Measurements from ENCODE around the gene AGBL4.
A peak's percentile ranks its signal among the peaks of the same experiment; 100 is the strongest.

AGBL4 gene

DNA sequence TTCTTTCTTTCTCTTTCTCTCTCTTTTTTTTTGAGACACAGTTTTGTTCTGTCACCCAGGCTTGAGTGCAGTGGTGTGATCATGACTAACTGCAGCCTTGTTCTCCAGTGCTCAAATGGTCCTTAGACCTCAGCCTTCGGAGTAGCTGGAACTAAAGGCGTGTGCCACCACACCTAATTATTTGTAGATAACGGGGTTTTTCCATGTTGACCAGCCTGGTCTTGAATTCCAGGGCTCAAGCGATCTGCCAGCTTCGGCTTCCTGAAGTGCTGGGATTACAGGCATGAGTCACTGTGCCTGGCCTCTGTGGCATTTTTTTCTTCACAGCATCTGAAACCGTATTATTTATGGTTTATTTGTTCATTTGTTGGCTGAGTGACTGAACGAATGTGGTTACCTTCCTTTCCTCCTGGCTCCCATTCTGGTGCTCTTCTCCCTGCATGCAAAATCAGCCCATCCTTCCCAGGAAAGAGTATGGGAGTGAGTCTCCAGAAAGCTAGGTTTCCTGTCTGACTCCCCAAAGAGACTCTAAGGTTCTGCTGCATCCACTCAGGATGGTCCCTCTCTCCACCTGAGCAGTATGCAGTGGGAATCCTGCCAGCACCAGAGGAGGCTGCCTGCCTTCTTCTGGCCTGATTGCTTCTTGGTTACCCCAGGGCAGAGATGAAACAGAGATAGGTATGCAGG is 1092.1 kb downstream of the AGBL4 start:
- peaks cover 0 to 16% (median 7%) of the 10 kb centered on the region in 11 experiments; a peak in 9 of 22 replicates for H3K9me3 ChIP-seq (replicated peaks in 1 of 11)
- H3K27ac ChIP-seq, result no peak overlapping the region
- peaks cover 0 to 11% (median 8%) of the 10 kb centered on the region in 10 experiments; a peak in 15 of 20 replicates for H3K4me1 ChIP-seq
- no peak overlapping the region for H3K4me2 ChIP-seq
- no peak overlapping the region for H3K9ac ChIP-seq
- H3K4me3 ChIP-seq, result no peak overlapping the region
- TF ChIP-seq Cebpa-rat (IDR thresholded peaks at IDR 0.05), result no peak
- H3K36me3 ChIP-seq, result no peaks in the 10 kb centered on the region
- no peaks in the 10 kb centered on the region for H4K20me1 ChIP-seq
- H3K27me3 ChIP-seq, result no peaks in the 10 kb centered on the region

DNA sequence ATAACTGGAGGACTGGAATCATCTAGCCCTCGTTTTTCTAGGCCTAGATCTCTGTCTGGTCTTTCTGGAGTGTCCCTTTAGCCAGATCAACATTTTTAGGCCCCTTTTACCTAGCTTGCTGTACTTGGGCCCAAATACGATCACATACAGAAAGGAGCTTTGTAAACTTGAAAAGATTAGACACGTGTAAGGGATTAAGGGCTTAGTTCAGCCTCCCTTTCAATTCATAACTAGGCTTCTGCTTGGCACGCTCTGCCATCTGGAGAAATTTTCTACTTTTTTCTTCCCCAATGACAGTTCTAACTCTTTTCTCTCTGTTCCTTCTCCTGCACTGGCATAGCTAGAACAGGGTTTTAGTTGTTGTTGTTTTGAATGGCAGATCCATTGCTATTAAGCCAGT is 1093.7 kb downstream of the AGBL4 start:
- peaks cover 0 to 11% (median 8%) of the 10 kb centered on the region in 10 experiments; a peak in 15 of 20 replicates for H3K4me1 ChIP-seq
- H3K36me3 ChIP-seq, result no peaks in the 10 kb centered on the region
- peaks cover 0 to 17% (median 7%) of the 10 kb centered on the region in 11 experiments; a peak in 9 of 22 replicates for H3K9me3 ChIP-seq (replicated peaks in 1 of 11)
- 0 out of 22 replicates have a peak overlapping the region, but pooled peaks of 1 of the 11 experiments have one; percentile 35 for H3K4me2 ChIP-seq
- no peak overlapping the region for H3K27ac ChIP-seq
- H3K4me3 ChIP-seq, result no peak overlapping the region
- no peak for TF ChIP-seq Cebpa-rat (IDR thresholded peaks at IDR 0.05)
- no peaks in the 10 kb centered on the region for H3K27me3 ChIP-seq
- no peaks in the 10 kb centered on the region for H4K20me1 ChIP-seq
- no peak overlapping the region for H3K9ac ChIP-seq

DNA sequence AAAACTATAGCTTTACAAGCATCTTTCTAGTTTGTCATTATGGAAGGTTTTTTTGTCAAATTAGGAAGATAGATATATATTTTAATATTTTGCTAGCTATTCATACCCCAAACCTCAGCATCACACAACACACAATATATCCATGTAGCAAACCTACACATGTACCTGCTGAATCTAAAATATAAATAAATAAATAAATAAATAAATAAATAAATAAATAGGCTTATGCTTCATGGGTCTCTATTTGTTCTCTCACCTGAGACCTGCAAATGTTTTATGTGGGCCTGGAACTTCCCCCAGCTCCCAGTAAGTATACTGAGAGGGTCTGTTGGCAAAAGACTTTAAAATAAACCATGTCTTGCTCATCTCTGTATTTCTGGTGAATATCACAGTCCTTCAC is 1099.7 kb downstream of the AGBL4 start:
- no peaks in the 10 kb centered on the region for H4K20me1 ChIP-seq
- no peak for TF ChIP-seq Cebpa-rat (IDR thresholded peaks at IDR 0.05)
- peaks cover 0 to 20% (median 13%) of the 10 kb centered on the region in 10 experiments; a peak in 17 of 20 replicates for H3K4me1 ChIP-seq
- peak overlapping the region in 6 of 11 experiments; percentile 25 to 64 (median 50); a peak in 9 of 22 replicates for H3K4me2 ChIP-seq
- H3K27ac ChIP-seq, result no peak overlapping the region
- H3K9ac ChIP-seq, result no peak overlapping the region
- H3K36me3 ChIP-seq, result no peaks in the 10 kb centered on the region
- no peaks in the 10 kb centered on the region for H3K27me3 ChIP-seq
- peaks cover 0 to 17% (median 7%) of the 10 kb centered on the region in 11 experiments; a peak in 9 of 22 replicates for H3K9me3 ChIP-seq (replicated peaks in 1 of 11)
- H3K4me3 ChIP-seq, result no peak overlapping the region

DNA sequence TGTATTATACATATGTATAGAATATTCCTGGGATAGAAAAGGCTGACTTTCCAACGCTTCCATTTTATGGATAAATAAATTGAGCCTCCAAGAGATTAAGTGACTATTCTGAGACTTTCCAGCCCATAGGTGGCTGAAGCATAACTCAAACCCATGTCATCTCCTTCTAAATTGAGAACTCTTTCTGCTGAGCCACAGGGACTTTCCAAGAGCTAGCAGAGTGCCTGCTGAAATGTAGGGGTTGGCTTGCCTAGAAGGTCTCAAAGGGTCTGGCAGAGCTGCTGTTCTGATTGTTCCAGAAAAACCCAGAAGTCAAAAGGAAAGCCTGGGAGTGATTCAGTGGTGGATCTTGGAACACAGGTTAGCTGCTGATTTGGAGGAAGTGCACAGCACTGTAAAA is 1100.6 kb downstream of the AGBL4 start:
- Histone ChIP-seq H3K4me2 (peak overlapping the region in 5 of 11 experiments; percentile 44 to 64 (median 54); a peak in 7 of 22 replicates), H3K4me1 (peaks cover 0 to 17% (median 11%) of the 10 kb centered on the region in 10 experiments; a peak in 14 of 20 replicates), H4K20me1 (no peaks in the 10 kb centered on the region), H3K9me3 (replicated peaks in 1 of 11) (peaks cover 0 to 16% (median 7%) of the 10 kb centered on the region in 11 experiments; a peak in 9 of 22 replicates), H3K27me3 (no peaks in the 10 kb centered on the region), H3K36me3 (no peaks in the 10 kb centered on the region), H3K27ac (no peak overlapping the region), H3K4me3 (no peak overlapping the region), H3K9ac (no peak overlapping the region)
- TF ChIP-seq Cebpa-rat (IDR thresholded peaks at IDR 0.05), result no peak

DNA sequence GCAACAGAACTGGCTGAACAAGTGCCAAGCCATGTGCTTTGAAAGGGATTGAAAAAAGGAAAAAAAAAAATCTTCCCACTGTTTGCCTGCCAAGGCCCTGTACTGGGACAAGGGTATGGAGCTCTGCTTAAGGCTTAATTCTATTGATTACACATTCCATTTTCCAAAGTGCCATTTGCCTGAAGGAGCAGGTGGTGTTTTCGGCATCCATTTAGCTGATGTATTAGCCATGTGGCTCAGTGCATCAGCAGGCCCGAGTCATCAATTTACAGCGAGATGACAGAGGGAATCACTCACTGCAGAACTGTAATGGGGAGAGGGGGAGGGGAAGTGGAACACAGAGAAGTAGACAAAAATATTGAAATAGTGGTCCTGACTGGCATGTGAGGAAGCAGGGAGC is 1102.9 kb downstream of the AGBL4 start:
- no peak overlapping the region for H3K27ac ChIP-seq
- no peaks in the 10 kb centered on the region for H3K27me3 ChIP-seq
- no peaks in the 10 kb centered on the region for H3K36me3 ChIP-seq
- no peak overlapping the region for H3K4me2 ChIP-seq
- H4K20me1 ChIP-seq, result no peaks in the 10 kb centered on the region
- H3K4me3 ChIP-seq, result no peak overlapping the region
- TF ChIP-seq Cebpa-rat (IDR thresholded peaks at IDR 0.05), result no peak
- H3K4me1 ChIP-seq, result peaks cover 7 to 39% (median 29%) of the 10 kb centered on the region in 10 experiments
- H3K9me3 ChIP-seq (replicated peaks in 1 of 11), result no peaks in the 10 kb centered on the region
- no peak overlapping the region for H3K9ac ChIP-seq

DNA sequence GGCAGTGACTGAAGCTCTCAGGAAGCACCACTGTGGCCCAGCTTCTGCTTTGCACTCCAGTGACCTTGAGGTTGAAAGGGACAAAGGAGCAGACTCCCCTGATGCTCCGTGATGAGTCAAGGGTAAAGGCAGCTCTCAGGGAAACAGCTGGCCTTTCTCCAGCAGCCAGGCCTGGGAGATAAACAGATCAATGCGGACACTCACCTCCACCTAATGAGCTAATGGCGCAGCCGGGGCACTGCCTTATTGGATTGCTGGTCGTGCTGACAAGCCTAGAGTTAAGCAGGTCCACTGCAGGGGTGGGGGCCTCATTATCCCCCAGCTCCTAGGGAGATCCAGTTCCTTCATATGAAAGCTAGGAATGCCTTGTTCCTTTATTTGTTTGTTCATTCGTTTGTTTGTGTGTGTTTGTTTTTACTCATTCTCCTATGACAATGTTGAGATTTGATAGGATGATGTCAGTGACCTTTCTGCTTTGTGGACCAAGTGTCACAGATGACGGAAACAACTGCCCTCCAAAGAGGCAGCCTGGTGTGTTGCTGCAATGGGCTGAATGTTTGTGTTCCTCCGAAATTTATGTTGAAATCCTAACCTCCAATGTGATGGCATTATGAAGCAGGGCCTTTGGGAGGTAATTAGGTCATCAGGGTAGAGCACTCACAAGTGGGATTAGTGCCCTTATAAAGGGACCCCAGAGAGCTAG is 1105.7 kb downstream of the AGBL4 start:
- no peaks in the 10 kb centered on the region for H3K36me3 ChIP-seq
- H3K4me2 ChIP-seq, result peak overlapping the region in 6 of 11 experiments; percentile 10 to 30 (median 22); a peak in 7 of 22 replicates
- no peaks in the 10 kb centered on the region for H3K27me3 ChIP-seq
- peaks cover 16 to 30% (median 22%) of the 10 kb centered on the region in 10 experiments for H3K4me1 ChIP-seq
- H3K9me3 ChIP-seq (replicated peaks in 1 of 11), result no peaks in the 10 kb centered on the region
- no peak overlapping the region for H3K4me3 ChIP-seq
- no peak for TF ChIP-seq Cebpa-rat (IDR thresholded peaks at IDR 0.05)
- no peak overlapping the region for H3K9ac ChIP-seq
- no peaks in the 10 kb centered on the region for H4K20me1 ChIP-seq
- no peak overlapping the region for H3K27ac ChIP-seq

DNA sequence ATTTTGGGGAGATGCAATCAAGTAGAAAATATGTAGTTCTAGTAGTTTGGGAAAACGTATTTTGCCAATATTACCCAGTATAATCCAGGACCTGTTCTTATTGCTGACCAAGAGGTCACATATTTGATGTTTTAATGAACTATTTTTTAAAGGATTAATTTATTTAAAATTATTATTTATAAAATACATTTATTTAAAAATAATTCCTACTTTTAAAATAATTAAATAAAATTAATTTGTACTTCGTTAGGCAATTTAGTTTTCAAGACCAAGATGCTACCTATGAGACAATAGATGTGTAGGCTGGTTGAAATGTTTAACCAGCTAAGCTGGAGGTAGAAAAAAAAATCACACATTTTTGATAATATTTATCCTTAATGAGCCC is 1106.7 kb downstream of the AGBL4 start:
- TF ChIP-seq Cebpa-rat (IDR thresholded peaks at IDR 0.05), result no peak
- Histone ChIP-seq H4K20me1 (no peaks in the 10 kb centered on the region), H3K27me3 (no peaks in the 10 kb centered on the region), H3K4me3 (no peak overlapping the region), H3K4me1 (peaks cover 16 to 28% (median 22%) of the 10 kb centered on the region in 10 experiments), H3K9me3 (replicated peaks in 1 of 11) (no peaks in the 10 kb centered on the region), H3K4me2 (peak overlapping the region in 1 of 11 experiments; percentile 43; a peak in 1 of 22 replicates), H3K27ac (no peak overlapping the region), H3K36me3 (no peaks in the 10 kb centered on the region), H3K9ac (no peak overlapping the region)

DNA sequence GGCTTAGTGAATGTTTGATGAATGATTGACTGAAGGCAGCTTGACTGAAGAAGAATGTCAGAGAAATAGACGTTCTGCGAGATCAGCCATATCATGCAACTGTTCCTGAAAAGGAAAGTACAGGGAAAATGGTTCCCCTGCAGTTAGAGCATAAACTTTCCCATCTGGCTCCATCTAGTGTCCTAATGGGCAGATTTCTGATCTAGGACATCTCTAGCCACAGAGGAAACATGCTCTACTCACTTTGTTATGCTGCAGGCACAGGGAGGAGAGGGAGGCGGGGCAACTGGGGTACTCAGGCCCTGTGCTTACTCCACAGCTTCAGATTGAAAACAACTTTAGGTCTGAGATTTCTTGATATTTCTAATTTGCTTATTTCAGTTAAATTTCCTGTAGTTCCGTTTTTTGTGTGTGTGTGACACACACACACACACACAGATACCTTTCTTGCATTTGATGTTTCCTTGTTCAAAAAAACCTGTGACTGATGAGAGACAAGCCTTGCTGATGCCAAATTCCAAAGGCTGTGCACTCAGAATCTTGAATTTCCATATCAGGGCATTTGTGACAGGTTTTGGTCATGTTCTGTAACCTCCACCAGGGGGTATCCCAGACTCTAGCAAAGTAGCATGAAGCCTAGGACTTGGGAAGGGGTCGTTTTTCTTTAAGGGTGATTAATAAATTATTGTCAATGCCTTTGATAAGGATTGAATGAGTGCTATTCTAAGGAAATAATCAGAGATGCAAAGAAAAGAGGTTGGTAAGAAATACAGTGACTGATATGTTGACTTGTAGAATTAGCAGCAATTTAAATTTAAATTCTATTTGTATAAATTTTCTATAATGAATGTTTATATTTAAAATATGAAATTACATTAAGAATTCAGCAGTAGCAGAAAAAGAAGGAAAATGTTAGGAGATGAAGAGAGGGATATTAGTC is 1107.4 kb downstream of the AGBL4 start:
- Histone ChIP-seq H4K20me1 (no peaks in the 10 kb centered on the region), H3K27ac (peak overlapping the region in 9 of 11 experiments; percentile 23 to 73 (median 56); a peak in 16 of 22 replicates), H3K9me3 (replicated peaks in 1 of 11) (no peaks in the 10 kb centered on the region), H3K36me3 (no peaks in the 10 kb centered on the region), H3K4me1 (peaks cover 16 to 28% (median 22%) of the 10 kb centered on the region in 10 experiments), H3K4me2 (peak overlapping the region; percentile 19 to 63 (median 50)), H3K27me3 (no peaks in the 10 kb centered on the region), H3K4me3 (no peak overlapping the region), H3K9ac (peak overlapping the region in 8 of 11 experiments; percentile 8 to 53 (median 28); a peak in 8 of 22 replicates)
- no peak for TF ChIP-seq Cebpa-rat (IDR thresholded peaks at IDR 0.05)

Measured in BLaER1 treated with 17β-estradiol and CSF1 and Interleukin-3, amounts not matched to agents 10 nM and 100 nM (cell line).